ENCODE data around the gene MYRIP.
"Not testable (repeated sequence)": the region's sequence is repeated elsewhere in the genome, so short reads cannot be mapped to it uniquely, and the experiment has no call there.

Gene MYRIP

GRCh38 chr3:40268802-40269524 lies 459.6 kb downstream of the MYRIP start:
- H3K27ac ChIP-seq (ENCODE audit: poor library complexity, severe bottlenecking): no peak overlapping the region
- no peaks in the 10 kb centered on the region for H3K27me3 ChIP-seq (ENCODE audit: insufficient read depth, poor library complexity, severe bottlenecking)
- ATAC-seq (ENCODE audit: low read depth) (no peak), DNase-seq (ENCODE audit: low spot score) (no peak)
- H3K9me3 ChIP-seq (ENCODE audit: severe bottlenecking): no peaks in the 10 kb centered on the region
- H3K36me3 ChIP-seq (ENCODE audit: low read depth): no peaks in the 10 kb centered on the region
- no peak for TF ChIP-seq CTCF (IDR thresholded peaks at IDR 0.05; ENCODE audit: poor library complexity, severe bottlenecking)
- H3K4me1 ChIP-seq (ENCODE audit: insufficient read depth, poor library complexity, severe bottlenecking): no peaks in the 10 kb centered on the region
- no peak overlapping the region for H3K4me3 ChIP-seq (ENCODE audit: severe bottlenecking)

GRCh38 chr3:40278791-40279190 lies 469.4 kb downstream of the MYRIP start:
- H3K4me3 ChIP-seq (ENCODE audit: severe bottlenecking): no peak overlapping the region
- H3K9me3 ChIP-seq (ENCODE audit: severe bottlenecking): no peaks in the 10 kb centered on the region
- ATAC-seq (ENCODE audit: low read depth) (no peak), DNase-seq (ENCODE audit: low spot score) (no peak)
- peaks cover 5% of the 10 kb centered on the region for H3K4me1 ChIP-seq (ENCODE audit: insufficient read depth, poor library complexity, severe bottlenecking)
- H3K36me3 ChIP-seq (ENCODE audit: low read depth): no peaks in the 10 kb centered on the region
- H3K27ac ChIP-seq (ENCODE audit: poor library complexity, severe bottlenecking): no peak overlapping the region
- TF ChIP-seq CTCF (IDR thresholded peaks at IDR 0.05; ENCODE audit: poor library complexity, severe bottlenecking): no peak
- no peaks in the 10 kb centered on the region for H3K27me3 ChIP-seq (ENCODE audit: insufficient read depth, poor library complexity, severe bottlenecking)

- no peak overlapping the region for H3K4me3 ChIP-seq (ENCODE audit: severe bottlenecking)
- no peak for ATAC-seq (ENCODE audit: low read depth)
- H3K27me3 ChIP-seq (ENCODE audit: insufficient read depth, poor library complexity, severe bottlenecking): no peaks in the 10 kb centered on the region
- no peak overlapping the region for H3K27ac ChIP-seq (ENCODE audit: poor library complexity, severe bottlenecking)
- no peak for TF ChIP-seq CTCF (IDR thresholded peaks at IDR 0.05; ENCODE audit: poor library complexity, severe bottlenecking)
- H3K9me3 ChIP-seq (ENCODE audit: severe bottlenecking): no peaks in the 10 kb centered on the region
- no peaks in the 10 kb centered on the region for H3K36me3 ChIP-seq (ENCODE audit: low read depth)
- DNase-seq (ENCODE audit: low spot score): no peak
- H3K4me1 ChIP-seq (ENCODE audit: insufficient read depth, poor library complexity, severe bottlenecking): peaks cover 5% of the 10 kb centered on the region
Observed at GRCh38 chr3:40281995-40282394, 472.6 kb downstream of the MYRIP start.

GRCh38 chr3:40283057-40283456 lies 473.6 kb downstream of the MYRIP start:
- not testable (repeated sequence) for H3K4me3 ChIP-seq (ENCODE audit: severe bottlenecking); H3K4me1 ChIP-seq (ENCODE audit: insufficient read depth, poor library complexity, severe bottlenecking); H3K27me3 ChIP-seq (ENCODE audit: insufficient read depth, poor library complexity, severe bottlenecking); ATAC-seq (ENCODE audit: low read depth); H3K27ac ChIP-seq (ENCODE audit: poor library complexity, severe bottlenecking); H3K9me3 ChIP-seq (ENCODE audit: severe bottlenecking); H3K36me3 ChIP-seq (ENCODE audit: low read depth); DNase-seq (ENCODE audit: low spot score)

- DNase-seq (ENCODE audit: low spot score) (no peak), ATAC-seq (ENCODE audit: low read depth) (no peak)
- no peak overlapping the region for H3K27ac ChIP-seq (ENCODE audit: poor library complexity, severe bottlenecking)
Observed at GRCh38 chr3:40287248-40287647, 477.8 kb downstream of the MYRIP start.

More at GRCh38 chr3:40287248-40287647, 477.8 kb downstream of the MYRIP start:
- Histone ChIP-seq H3K27me3 (ENCODE audit: insufficient read depth, poor library complexity, severe bottlenecking) (no peaks in the 10 kb centered on the region), H3K36me3 (ENCODE audit: low read depth) (no peaks in the 10 kb centered on the region), H3K4me1 (ENCODE audit: insufficient read depth, poor library complexity, severe bottlenecking) (peaks cover 3% of the 10 kb centered on the region), H3K4me3 (ENCODE audit: severe bottlenecking) (no peak overlapping the region), H3K9me3 (ENCODE audit: severe bottlenecking) (no peaks in the 10 kb centered on the region)
- TF ChIP-seq CTCF (IDR thresholded peaks at IDR 0.05; ENCODE audit: poor library complexity, severe bottlenecking): no peak
